ENCODE measurements around the gene COL4A2. TPM values are rescaled to one million over a fixed set of nuclear protein-coding genes. Genes with fewer than 3 reads are reported as not detected.

COL4A2 gene
- total RNA-seq, 1 donor from 2014 or later: 1,414 TPM

DNA sequence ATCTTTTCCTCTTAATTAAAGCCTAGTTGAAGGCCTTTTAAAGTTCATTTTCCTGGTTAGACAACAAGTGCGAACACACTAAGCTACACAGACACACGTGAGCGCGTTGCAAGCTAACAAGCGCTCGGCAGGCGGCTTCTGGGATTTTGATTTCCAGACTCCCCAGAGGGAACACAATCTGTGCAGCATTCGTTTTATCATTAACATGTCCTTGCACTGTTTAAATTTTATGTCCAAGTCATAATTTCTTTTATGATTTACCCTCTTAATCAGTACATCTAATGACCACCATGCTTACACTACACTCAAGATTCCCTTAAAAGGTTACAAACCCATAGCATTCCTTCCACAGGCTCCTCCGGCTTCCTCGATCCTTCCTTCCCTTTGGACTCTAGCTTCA, 16.9 kb upstream of the COL4A2 start:
- Histone ChIP-seq H3K27ac (ENCODE audit: low read depth, low read length) (no peak overlapping the region), H3K4me2 (ENCODE audit: low read length) (no peak overlapping the region), H3K4me1 (ENCODE audit: insufficient read depth, low read length) (peaks cover 26% of the 10 kb centered on the region), H3K36me3 (ENCODE audit: insufficient read depth, low read length) (peaks cover 12% of the 10 kb centered on the region), H2AFZ (ENCODE audit: low read depth, low read length) (no peak overlapping the region), H3K9ac (ENCODE audit: low read length) (no peak overlapping the region), H4K20me1 (ENCODE audit: insufficient read depth, low read length) (peaks cover 100% of the 10 kb centered on the region), H3K27me3 (ENCODE audit: insufficient read depth, low read length) (no peaks in the 10 kb centered on the region), H3K4me3 (ENCODE audit: insufficient read depth, low read depth, low read length) (no peak overlapping the region), H3K79me2 (ENCODE audit: insufficient read depth, low read length) (peaks cover 94% of the 10 kb centered on the region), H3K9me3 (ENCODE audit: insufficient read depth, low read depth, low read length) (no peaks in the 10 kb centered on the region)
- no peak for DNase-seq (ENCODE audit: low read depth)
- Mint-ChIP-seq H3K9me3 (ENCODE audit: unreplicated experiment) (no peaks in the 10 kb centered on the region), H3K27ac (ENCODE audit: unreplicated experiment) (peak overlapping the region; percentile 48), H3K4me3 (ENCODE audit: unreplicated experiment) (no peak overlapping the region), H3K4me1 (ENCODE audit: low read depth, unreplicated experiment) (peaks cover 8% of the 10 kb centered on the region), H3K36me3 (ENCODE audit: low read depth, unreplicated experiment) (peaks cover 40% of the 10 kb centered on the region), H3K27me3 (ENCODE audit: low read depth, unreplicated experiment) (no peaks in the 10 kb centered on the region)
- TF ChIP-seq CTCF (IDR thresholded peaks at IDR 0.05; ENCODE audit: insufficient read depth, low read depth, low read length) (no peak), EZH2 (IDR thresholded peaks at IDR 0.05; ENCODE audit: insufficient read depth, low read length) (no peak)
- FAIRE-seq: no peak

- Histone ChIP-seq H3K27me3 (ENCODE audit: insufficient read depth, low read length) (no peaks in the 10 kb centered on the region), H3K79me2 (ENCODE audit: insufficient read depth, low read length) (peaks cover 94% of the 10 kb centered on the region), H4K20me1 (ENCODE audit: insufficient read depth, low read length) (peaks cover 100% of the 10 kb centered on the region), H3K36me3 (ENCODE audit: insufficient read depth, low read length) (peaks cover 11% of the 10 kb centered on the region), H3K9me3 (ENCODE audit: insufficient read depth, low read depth, low read length) (no peaks in the 10 kb centered on the region), H3K4me1 (ENCODE audit: insufficient read depth, low read length) (peaks cover 19% of the 10 kb centered on the region), H3K27ac (ENCODE audit: low read depth, low read length) (no peak overlapping the region), H3K4me2 (ENCODE audit: low read length) (no peak overlapping the region), H3K9ac (ENCODE audit: low read length) (no peak overlapping the region), H2AFZ (ENCODE audit: low read depth, low read length) (no peak overlapping the region), H3K4me3 (ENCODE audit: insufficient read depth, low read depth, low read length) (no peak overlapping the region)
- Mint-ChIP-seq H3K36me3 (ENCODE audit: low read depth, unreplicated experiment) (peaks cover 38% of the 10 kb centered on the region), H3K27me3 (ENCODE audit: low read depth, unreplicated experiment) (no peaks in the 10 kb centered on the region), H3K27ac (ENCODE audit: unreplicated experiment) (peak overlapping the region; percentile 48), H3K4me3 (ENCODE audit: unreplicated experiment) (no peak overlapping the region), H3K4me1 (ENCODE audit: low read depth, unreplicated experiment) (peaks cover 11% of the 10 kb centered on the region), H3K9me3 (ENCODE audit: unreplicated experiment) (no peaks in the 10 kb centered on the region)
- DNase-seq (ENCODE audit: low read depth) (no peak), FAIRE-seq (no peak)
- TF ChIP-seq EZH2 (IDR thresholded peaks at IDR 0.05; ENCODE audit: insufficient read depth, low read length) (no peak), CTCF (IDR thresholded peaks at IDR 0.05; ENCODE audit: insufficient read depth, low read depth, low read length) (no peak)
Measured at GRCh38 chr13:110290826-110291225, 16.3 kb upstream of the COL4A2 start.

GRCh38 chr13:110291286-110291685, 15.8 kb upstream of the COL4A2 start:
- TF ChIP-seq EZH2 (IDR thresholded peaks at IDR 0.05; ENCODE audit: insufficient read depth, low read length): no peak
- TF ChIP-seq CTCF (IDR thresholded peaks at IDR 0.05; ENCODE audit: insufficient read depth, low read depth, low read length): no peak
- FAIRE-seq: no peak
- no peaks in the 10 kb centered on the region for H3K27me3 ChIP-seq (ENCODE audit: insufficient read depth, low read length)
- H3K9ac ChIP-seq (ENCODE audit: low read length): no peak overlapping the region
- peaks cover 100% of the 10 kb centered on the region for H4K20me1 ChIP-seq (ENCODE audit: insufficient read depth, low read length)
- no peak overlapping the region for H2AFZ ChIP-seq (ENCODE audit: low read depth, low read length)
- Mint-ChIP-seq H3K4me1 (ENCODE audit: low read depth, unreplicated experiment) (peaks cover 16% of the 10 kb centered on the region), H3K27ac (ENCODE audit: unreplicated experiment) (no peak overlapping the region), H3K27me3 (ENCODE audit: low read depth, unreplicated experiment) (no peaks in the 10 kb centered on the region), H3K4me3 (ENCODE audit: unreplicated experiment) (no peak overlapping the region), H3K9me3 (ENCODE audit: unreplicated experiment) (no peaks in the 10 kb centered on the region), H3K36me3 (ENCODE audit: low read depth, unreplicated experiment) (peaks cover 40% of the 10 kb centered on the region)
- H3K79me2 ChIP-seq (ENCODE audit: insufficient read depth, low read length): peaks cover 94% of the 10 kb centered on the region
- H3K36me3 ChIP-seq (ENCODE audit: insufficient read depth, low read length): peaks cover 11% of the 10 kb centered on the region
- no peaks in the 10 kb centered on the region for H3K9me3 ChIP-seq (ENCODE audit: insufficient read depth, low read depth, low read length)
- H3K4me1 ChIP-seq (ENCODE audit: insufficient read depth, low read length): peaks cover 14% of the 10 kb centered on the region
- H3K27ac ChIP-seq (ENCODE audit: low read depth, low read length): no peak overlapping the region
- no peak for DNase-seq (ENCODE audit: low read depth)
- H3K4me2 ChIP-seq (ENCODE audit: low read length): no peak overlapping the region
- H3K4me3 ChIP-seq (ENCODE audit: insufficient read depth, low read depth, low read length): no peak overlapping the region

All from astrocyte (in vitro differentiated cells and primary cell).